ENCODE measurements around the gene NELL1.

The NELL1 gene

GRCh38 chr11:21561581-21561980 lies 892.2 kb downstream of the NELL1 start:
- Mint-ChIP-seq H3K9me3 (peaks cover 7% of the 10 kb centered on the region), H3K4me3 (no peak overlapping the region), H3K4me1 (no peaks in the 10 kb centered on the region), H3K27me3 (no peaks in the 10 kb centered on the region), H3K36me3 (no peaks in the 10 kb centered on the region), H3K27ac (no peak overlapping the region)

GRCh38 chr11:21564095-21564494 lies 894.7 kb downstream of the NELL1 start:
- Mint-ChIP-seq H3K4me1 (no peaks in the 10 kb centered on the region), H3K36me3 (no peaks in the 10 kb centered on the region), H3K27me3 (no peaks in the 10 kb centered on the region), H3K4me3 (no peak overlapping the region), H3K27ac (no peak overlapping the region), H3K9me3 (peaks cover 7% of the 10 kb centered on the region)

DNA sequence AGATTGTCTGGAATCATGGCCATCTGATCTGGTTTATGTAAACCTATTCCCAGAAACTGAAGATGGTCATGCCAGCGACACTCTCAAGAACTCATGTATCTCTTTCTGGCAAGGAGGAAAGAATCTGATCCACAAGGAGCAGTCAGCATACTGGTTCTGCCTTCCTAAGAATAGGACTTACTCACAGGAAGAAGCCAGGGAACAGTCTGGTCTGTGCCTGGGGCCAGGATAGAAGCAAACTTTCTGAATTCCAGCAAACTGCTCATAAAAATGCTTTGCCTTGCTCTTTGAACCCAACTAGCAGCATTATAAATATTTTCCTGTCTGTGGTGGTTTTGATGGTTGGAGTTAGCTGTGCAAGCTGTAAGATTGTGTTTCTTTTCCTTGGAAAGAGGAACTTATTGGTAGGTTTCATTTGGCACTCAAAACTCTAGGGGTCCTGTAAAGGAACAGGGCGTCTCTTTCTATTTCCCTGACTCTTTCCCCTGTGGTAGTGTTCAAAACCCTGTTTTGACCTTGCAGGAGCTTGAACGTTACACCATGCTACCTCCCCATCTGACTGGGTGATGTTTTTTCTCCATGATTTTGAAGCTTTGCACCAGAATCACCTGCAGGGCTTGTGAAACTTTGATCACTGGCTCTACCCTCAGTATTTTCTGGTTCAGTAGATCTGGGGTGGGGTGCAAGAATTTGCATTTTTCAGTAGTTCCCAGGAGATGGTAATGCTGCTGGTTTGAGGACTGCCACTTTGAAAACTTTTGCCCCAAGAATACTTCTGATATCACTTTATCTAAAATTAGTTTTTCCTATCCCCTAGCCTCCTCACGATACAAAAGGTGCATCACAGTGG lies 895.7 kb downstream of the NELL1 start:
- Mint-ChIP-seq H3K4me1 (no peaks in the 10 kb centered on the region), H3K36me3 (no peaks in the 10 kb centered on the region), H3K9me3 (peaks cover 7% of the 10 kb centered on the region), H3K27me3 (no peaks in the 10 kb centered on the region), H3K4me3 (no peak overlapping the region), H3K27ac (no peak overlapping the region)

DNA sequence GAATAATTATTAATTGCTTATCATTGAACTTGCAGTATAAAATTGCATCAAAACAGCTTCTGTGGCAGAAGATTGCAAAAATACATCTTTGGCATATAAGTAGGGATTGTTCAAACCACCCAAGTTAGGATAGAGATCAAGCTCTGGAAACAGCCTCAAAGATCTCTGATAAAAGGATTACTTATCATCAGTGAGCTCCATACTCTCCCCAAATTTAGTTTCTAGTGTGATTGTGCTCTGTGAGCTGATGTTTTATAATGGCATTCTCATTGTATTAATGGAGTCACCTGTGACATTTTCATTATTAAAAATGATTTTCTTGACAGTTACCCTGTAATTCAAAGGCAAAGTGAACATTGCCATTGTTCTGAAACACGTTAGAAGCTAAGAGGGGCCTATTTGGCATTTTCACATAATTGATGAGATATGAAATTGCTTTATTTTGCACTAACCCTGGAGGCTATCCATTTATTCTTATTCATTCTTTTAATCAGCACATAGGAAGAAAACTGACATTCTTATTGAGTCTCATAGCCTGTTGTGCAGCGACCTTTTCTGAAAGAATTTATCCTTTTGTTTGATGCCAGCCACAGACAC lies 897.2 kb downstream of the NELL1 start:
- Mint-ChIP-seq H3K9me3 (peaks cover 7% of the 10 kb centered on the region), H3K27ac (no peak overlapping the region), H3K4me3 (no peak overlapping the region), H3K36me3 (no peaks in the 10 kb centered on the region), H3K27me3 (no peaks in the 10 kb centered on the region), H3K4me1 (no peaks in the 10 kb centered on the region)

GRCh38 chr11:21567645-21568290 lies 898.4 kb downstream of the NELL1 start:
- no peak overlapping the region for H3K27ac Mint-ChIP-seq

GRCh38 chr11:21572210-21572609 lies 902.8 kb downstream of the NELL1 start:
- Mint-ChIP-seq H3K4me1 (no peaks in the 10 kb centered on the region), H3K27me3 (no peaks in the 10 kb centered on the region), H3K9me3 (peaks cover 4% of the 10 kb centered on the region), H3K27ac (no peak overlapping the region), H3K36me3 (no peaks in the 10 kb centered on the region), H3K4me3 (no peak overlapping the region)

More at GRCh38 chr11:21567645-21568290, 898.4 kb downstream of the NELL1 start:
- H3K9me3 Mint-ChIP-seq = peaks cover 11% of the 10 kb centered on the region
- H3K4me3 Mint-ChIP-seq = no peak overlapping the region
- H3K27me3 Mint-ChIP-seq = no peaks in the 10 kb centered on the region
- no peaks in the 10 kb centered on the region for H3K36me3 Mint-ChIP-seq
- H3K4me1 Mint-ChIP-seq = no peaks in the 10 kb centered on the region

- Mint-ChIP-seq H3K4me3 (no peak overlapping the region), H3K27ac (no peak overlapping the region), H3K36me3 (no peaks in the 10 kb centered on the region), H3K27me3 (no peaks in the 10 kb centered on the region), H3K4me1 (no peaks in the 10 kb centered on the region), H3K9me3 (peaks cover 4% of the 10 kb centered on the region)
Observed at GRCh38 chr11:21582791-21583190, 913.4 kb downstream of the NELL1 start.

DNA sequence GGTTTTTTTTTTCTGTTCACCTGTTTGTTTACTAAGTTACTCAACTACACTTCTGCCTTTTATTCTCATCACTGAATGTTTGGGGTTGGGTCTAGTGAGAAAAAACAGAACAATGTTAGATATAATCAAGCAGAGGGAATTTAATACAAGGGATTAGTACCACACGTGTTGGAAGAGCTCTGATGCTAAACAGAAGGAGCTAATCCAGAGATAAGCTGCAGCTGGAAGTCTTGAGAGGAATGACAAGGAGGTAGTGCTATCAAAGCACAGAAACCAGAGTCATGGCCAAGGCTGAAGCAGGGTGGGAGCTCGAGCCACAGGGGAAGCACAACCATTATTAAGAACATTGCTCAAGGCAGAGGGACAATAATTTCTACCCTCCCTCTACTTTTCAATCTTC lies 919.4 kb downstream of the NELL1 start:
- no peak overlapping the region for H3K4me3 Mint-ChIP-seq
- H3K27ac Mint-ChIP-seq = no peak overlapping the region
- no peaks in the 10 kb centered on the region for H3K36me3 Mint-ChIP-seq
- peaks cover 5% of the 10 kb centered on the region for H3K9me3 Mint-ChIP-seq
- H3K4me1 Mint-ChIP-seq = no peaks in the 10 kb centered on the region
- no peaks in the 10 kb centered on the region for H3K27me3 Mint-ChIP-seq

DNA sequence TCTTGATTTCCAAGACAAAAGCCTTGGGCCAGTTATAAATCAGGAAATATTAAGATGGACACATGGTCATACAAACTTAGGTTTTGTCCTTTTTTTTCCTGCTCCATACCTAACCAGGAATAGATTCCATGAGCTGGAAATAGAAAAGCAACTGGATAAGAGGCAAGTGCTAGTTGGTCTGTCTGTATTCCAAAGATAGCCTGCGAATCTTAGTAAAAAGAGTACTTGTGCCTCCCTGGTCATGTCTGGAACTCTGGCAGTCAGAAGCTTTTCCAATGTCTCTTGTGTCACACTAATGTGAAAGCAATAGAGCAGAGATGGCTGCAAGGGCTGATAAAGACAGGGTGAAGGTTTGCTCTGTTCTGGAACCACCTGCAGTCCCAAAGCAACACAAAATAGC lies 933.3 kb downstream of the NELL1 start:
- Mint-ChIP-seq H3K9me3 (peaks cover 5% of the 10 kb centered on the region), H3K27me3 (no peaks in the 10 kb centered on the region), H3K4me3 (no peak overlapping the region), H3K27ac (no peak overlapping the region), H3K4me1 (no peaks in the 10 kb centered on the region), H3K36me3 (no peaks in the 10 kb centered on the region)

DNA sequence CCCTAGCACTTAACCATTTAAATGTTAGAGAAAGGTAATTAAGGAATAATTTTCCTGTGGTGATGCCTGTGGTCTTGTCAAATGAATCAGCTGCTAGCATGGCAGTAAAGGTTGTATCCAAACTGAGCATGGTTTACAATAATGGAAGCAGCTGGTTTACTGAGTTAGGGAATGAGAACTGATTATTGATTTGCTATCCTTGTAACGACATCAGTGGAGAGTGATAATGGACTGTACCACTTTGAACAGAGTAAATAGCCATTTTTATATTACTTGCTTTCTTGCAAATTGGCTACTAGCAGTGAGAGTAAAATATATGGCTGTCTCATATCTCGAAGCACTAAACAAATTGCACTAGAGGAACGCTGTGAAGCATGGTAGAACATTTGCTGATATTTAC lies 934.5 kb downstream of the NELL1 start:
- H3K27me3 Mint-ChIP-seq = no peaks in the 10 kb centered on the region
- peaks cover 5% of the 10 kb centered on the region for H3K9me3 Mint-ChIP-seq
- no peak overlapping the region for H3K27ac Mint-ChIP-seq
- H3K4me1 Mint-ChIP-seq = no peaks in the 10 kb centered on the region
- H3K4me3 Mint-ChIP-seq = no peak overlapping the region
- H3K36me3 Mint-ChIP-seq = no peaks in the 10 kb centered on the region

DNA sequence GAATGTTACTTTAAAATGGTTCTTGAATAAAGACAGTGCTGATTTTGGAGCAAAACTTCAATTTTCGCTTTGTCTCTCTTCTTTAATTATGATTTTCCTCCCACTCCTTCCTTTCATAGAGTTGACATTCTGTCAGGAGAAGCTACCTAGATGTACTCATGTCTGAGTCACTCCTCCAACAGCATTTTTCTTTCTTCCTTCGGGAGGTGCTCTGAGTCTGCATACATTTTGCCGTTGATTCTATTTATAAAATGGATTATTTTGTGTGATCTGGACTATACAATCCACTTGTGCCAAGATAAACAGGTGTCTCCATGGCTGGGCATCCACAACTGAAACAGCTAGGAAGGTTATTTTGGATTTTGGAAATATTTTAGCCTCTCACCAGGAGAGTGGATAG lies 935.2 kb downstream of the NELL1 start:
- Mint-ChIP-seq H3K36me3 (no peaks in the 10 kb centered on the region), H3K4me3 (no peak overlapping the region), H3K27me3 (no peaks in the 10 kb centered on the region), H3K4me1 (no peaks in the 10 kb centered on the region), H3K9me3 (peaks cover 5% of the 10 kb centered on the region), H3K27ac (no peak overlapping the region)

GRCh38 chr11:21612326-21612725 lies 942.9 kb downstream of the NELL1 start:
- H3K4me1 Mint-ChIP-seq = no peaks in the 10 kb centered on the region
- H3K4me3 Mint-ChIP-seq = no peak overlapping the region
- no peaks in the 10 kb centered on the region for H3K27me3 Mint-ChIP-seq
- no peak overlapping the region for H3K27ac Mint-ChIP-seq
- H3K36me3 Mint-ChIP-seq = no peaks in the 10 kb centered on the region
- H3K9me3 Mint-ChIP-seq = no peaks in the 10 kb centered on the region

DNA sequence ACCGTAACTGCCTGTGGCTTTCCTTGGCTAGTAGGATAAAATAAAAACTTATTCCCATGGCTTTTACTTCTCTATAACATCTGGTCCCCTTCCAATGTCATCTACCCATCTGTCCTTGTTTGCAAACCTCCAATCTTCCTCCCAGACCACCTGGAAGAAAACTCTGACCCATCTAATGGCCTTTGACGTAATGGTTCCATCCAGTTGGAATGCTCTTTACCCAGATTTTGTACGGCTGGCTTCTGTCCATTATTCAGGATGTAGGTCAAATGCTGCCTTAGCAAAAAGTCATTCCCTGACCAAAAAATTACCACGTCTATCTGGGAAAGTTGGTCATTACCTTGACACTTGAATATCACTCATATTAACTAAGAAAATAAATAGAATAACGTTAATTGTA lies 945.6 kb downstream of the NELL1 start:
- Mint-ChIP-seq H3K9me3 (no peaks in the 10 kb centered on the region), H3K27me3 (no peaks in the 10 kb centered on the region), H3K27ac (no peak overlapping the region), H3K4me1 (no peaks in the 10 kb centered on the region), H3K36me3 (no peaks in the 10 kb centered on the region), H3K4me3 (no peak overlapping the region)

- H3K36me3 Mint-ChIP-seq = no peaks in the 10 kb centered on the region
- H3K4me3 Mint-ChIP-seq = no peak overlapping the region
- H3K27me3 Mint-ChIP-seq = no peaks in the 10 kb centered on the region
- no peaks in the 10 kb centered on the region for H3K4me1 Mint-ChIP-seq
- H3K9me3 Mint-ChIP-seq = no peaks in the 10 kb centered on the region
- H3K27ac Mint-ChIP-seq = no peak overlapping the region
Observed at GRCh38 chr11:21615955-21616371, 946.6 kb downstream of the NELL1 start.

- H3K4me3 Mint-ChIP-seq = no peak overlapping the region
- no peaks in the 10 kb centered on the region for H3K27me3 Mint-ChIP-seq
- no peaks in the 10 kb centered on the region for H3K9me3 Mint-ChIP-seq
- no peaks in the 10 kb centered on the region for H3K36me3 Mint-ChIP-seq
- H3K4me1 Mint-ChIP-seq = no peaks in the 10 kb centered on the region
- H3K27ac Mint-ChIP-seq = no peak overlapping the region
Observed at GRCh38 chr11:21622566-21622965, 953.2 kb downstream of the NELL1 start.

GRCh38 chr11:21622995-21623394 lies 953.6 kb downstream of the NELL1 start:
- no peaks in the 10 kb centered on the region for H3K27me3 Mint-ChIP-seq
- H3K36me3 Mint-ChIP-seq = no peaks in the 10 kb centered on the region
- no peak overlapping the region for H3K4me3 Mint-ChIP-seq
- H3K9me3 Mint-ChIP-seq = no peaks in the 10 kb centered on the region
- H3K4me1 Mint-ChIP-seq = no peaks in the 10 kb centered on the region
- H3K27ac Mint-ChIP-seq = no peak overlapping the region

All from activated naive CD4-positive, alpha-beta T cell treated with anti-CD3 and anti-CD28 coated beads, Interleukin-2, amount 50 U/mL, for 24 hours (primary cell).